H9 (cell line): ENCODE results near the gene ALOX5AP. TPM values are rescaled to one million over a fixed set of nuclear protein-coding genes. Genes with fewer than 3 reads are reported as not detected.

ENCODE experiments used
- DNase-seq: peaks from one replicate; pipeline ENCODE4 v3.0.0-alpha.2; 2017
- H2AFZ ChIP-seq: one replicate; pipeline ENCODE4 v1.6.1; 2013; ENCODE audit warnings: mild to moderate bottlenecking, low read length, control low read depth, moderate library complexity
- H2AK5ac ChIP-seq: 2 replicates; pipeline ENCODE4 v1.6.1; 2013; ENCODE audit warnings: low read length, control low read depth, mixed read lengths; ENCODE audit not compliant: insufficient read length
- H2BK120ac ChIP-seq: one replicate; pipeline ENCODE4 v1.6.1; 2013; ENCODE audit warnings: low read depth, mild to moderate bottlenecking, low read length, control low read depth, inconsistent platforms; ENCODE audit not compliant: poor library complexity, severe bottlenecking
- H2BK12ac ChIP-seq: 2 replicates; pipeline ENCODE4 v1.6.1; 2013; ENCODE audit warnings: low read length, control low read depth, mixed read lengths, low read depth; ENCODE audit not compliant: insufficient read length
- H2BK15ac ChIP-seq: 2 replicates; pipeline ENCODE4 v1.6.1; 2013; ENCODE audit warnings: low read depth, low read length, control low read depth
- H2BK20ac ChIP-seq: one replicate; pipeline ENCODE4 v1.6.1; 2013; ENCODE audit warnings: low read depth, mild to moderate bottlenecking, low read length, control low read depth, inconsistent platforms; ENCODE audit not compliant: poor library complexity, severe bottlenecking
- H2BK5ac ChIP-seq: 2 replicates; pipeline ENCODE4 v1.6.1; 2013; ENCODE audit warnings: low read length, control low read depth, mixed read lengths; ENCODE audit not compliant: insufficient read length
- H3K14ac ChIP-seq: 2 replicates; pipeline ENCODE4 v1.6.1; 2013; ENCODE audit warnings: low read length, control low read depth; ENCODE audit not compliant: insufficient read depth
- H3K18ac ChIP-seq: 2 replicates; pipeline ENCODE4 v1.6.1; 2013; ENCODE audit warnings: low read depth, mild to moderate bottlenecking, mixed read lengths, low read length, control low read depth; ENCODE audit not compliant: insufficient read length
- H3K23ac ChIP-seq: 2 replicates; pipeline ENCODE4 v1.6.1; 2013; ENCODE audit warnings: low read length, control low read depth, mixed read lengths, low read depth; ENCODE audit not compliant: insufficient read length
- H3K23me2 ChIP-seq: 2 replicates; pipeline ENCODE4 v1.6.1; 2013; ENCODE audit warnings: low read depth, mild to moderate bottlenecking, mixed read lengths, low read length, control low read depth; ENCODE audit not compliant: insufficient read length, poor library complexity, severe bottlenecking
- H3K27ac ChIP-seq: 2 replicates; pipeline ENCODE4 v1.5.1; 2013; ENCODE audit warnings: low read length, control low read depth, mixed read lengths, low read depth; ENCODE audit not compliant: insufficient read length
- H3K27me3 ChIP-seq: 2 replicates; pipeline ENCODE4 v1.6.1; 2013; ENCODE audit warnings: low read length, control low read depth, inconsistent platforms; ENCODE audit not compliant: insufficient read depth
- H3K4ac ChIP-seq: 2 replicates; pipeline ENCODE4 v1.6.1; 2013; ENCODE audit warnings: low read depth, mild to moderate bottlenecking, control low read depth, inconsistent platforms, low read length, moderate library complexity
- H3K4me1 ChIP-seq: 2 replicates; pipeline ENCODE4 v1.6.1; 2013; ENCODE audit warnings: low read length, control low read depth, inconsistent platforms; ENCODE audit not compliant: insufficient read depth
- H3K4me2 ChIP-seq: 2 replicates; pipeline ENCODE4 v1.6.1; 2013; ENCODE audit warnings: low read length, control low read depth, mixed read lengths; ENCODE audit not compliant: insufficient read length, insufficient read depth
- H3K56ac ChIP-seq: 2 replicates; pipeline ENCODE4 v1.6.1; 2013; ENCODE audit warnings: low read depth, mild to moderate bottlenecking, mixed read lengths, low read length, control low read depth; ENCODE audit not compliant: insufficient read length
- H3K79me1 ChIP-seq: 2 replicates; pipeline ENCODE4 v1.6.1; 2013; ENCODE audit warnings: low read depth, mild to moderate bottlenecking, moderate library complexity, low read length, control low read depth, inconsistent platforms; ENCODE audit not compliant: insufficient read depth, poor library complexity, severe bottlenecking
- H3K79me2 ChIP-seq: 2 replicates; pipeline ENCODE4 v1.6.1; 2013; ENCODE audit warnings: low read length, control low read depth, inconsistent platforms; ENCODE audit not compliant: insufficient read depth
- H3K9ac ChIP-seq: 2 replicates; pipeline ENCODE4 v1.6.1; 2013; ENCODE audit warnings: low read length, control low read depth, mixed read lengths; ENCODE audit not compliant: insufficient read length; ENCODE audit errors: extremely low read depth
- H3K9me3 ChIP-seq: one replicate; pipeline ENCODE4 v1.6.1; 2013; ENCODE audit warnings: low read depth, low read length, inconsistent platforms; ENCODE audit not compliant: control insufficient read depth
- H3T11ph ChIP-seq: one replicate; pipeline ENCODE4 v1.6.1; 2013; ENCODE audit warnings: mild to moderate bottlenecking, low read length, control low read depth, inconsistent platforms
- H4K20me1 ChIP-seq: one replicate; pipeline ENCODE4 v1.6.1; 2013; ENCODE audit not compliant: control insufficient read depth, insufficient read length, insufficient read depth
- H4K5ac ChIP-seq: 2 replicates; pipeline ENCODE4 v1.6.1; 2013; ENCODE audit warnings: low read depth, mild to moderate bottlenecking, mixed read lengths, low read length, control low read depth; ENCODE audit not compliant: insufficient read length
- H4K8ac ChIP-seq: replicated peaks from 2 replicates; pipeline ENCODE4 v1.6.1; 2013; ENCODE audit warnings: low read length, control low read depth, mixed read lengths, low read depth; ENCODE audit not compliant: insufficient read length
- H4K91ac ChIP-seq: 2 replicates; pipeline ENCODE4 v1.6.1; 2013; ENCODE audit warnings: low read depth, mild to moderate bottlenecking, moderate library complexity, mixed read lengths, low read length, control low read depth; ENCODE audit not compliant: insufficient read length
- H3K27ac Mint-ChIP-seq, 3 experiments: 2 replicates in 2 of 3; 3 replicates in 1 of 3; pipeline ENCODE4 v1.8.0; 2020 to 2021; ENCODE audit warnings: mixed read lengths in 3 of 3, mild to moderate bottlenecking in 1 of 3, moderate library complexity in 1 of 3
- H3K27me3 Mint-ChIP-seq: 2 replicates; pipeline ENCODE4 v1.8.0; 2021; ENCODE audit warnings: low read depth, mild to moderate bottlenecking, moderate library complexity, mixed read lengths
- H3K36me3 Mint-ChIP-seq, 3 experiments: 2 replicates in 2 of 3; 3 replicates in 1 of 3; pipeline ENCODE4 v1.8.0; 2020 to 2021; ENCODE audit warnings: low read depth in 3 of 3, mixed read lengths in 3 of 3; ENCODE audit not compliant: insufficient read depth in 1 of 3
- H3K4me1 Mint-ChIP-seq, 2 experiments: 2 replicates each; pipeline ENCODE4 v1.8.0; 2020; ENCODE audit warnings: mixed read lengths in 2 of 2
- H3K4me3 Mint-ChIP-seq, 2 experiments: 2 replicates in 1 of 2; 3 replicates in 1 of 2; pipeline ENCODE4 v1.8.0; 2020 to 2021; ENCODE audit warnings: mild to moderate bottlenecking in 2 of 2, mixed read lengths in 2 of 2, moderate library complexity in 1 of 2
- H3K9me3 Mint-ChIP-seq, 2 experiments: 2 replicates in 1 of 2; 3 replicates in 1 of 2; pipeline ENCODE4 v1.8.0; 2020; ENCODE audit warnings: mild to moderate bottlenecking in 2 of 2, mixed read lengths in 2 of 2, moderate library complexity in 1 of 2
- WGBS: extraction: QIAGEN DNeasy Blood & Tissue Kit; methylation state at CpG from one replicate; pipeline ENCODE4 v1.1.7; 2013; ENCODE audit warnings: missing lambda C conversion rate, low lambda C conversion rate, mixed read lengths; ENCODE audit not compliant: insufficient read length; ENCODE audit errors: extremely low coverage; 5-methylcytosine and 5-hydroxymethylcytosine counted together
- total RNA-seq: library from RNA; stranded (reverse); gene quantifications from 2 replicates; pipeline ENCODE4 v1.2.1, GENCODE V29; 2021
- TF ChIP-seq, protein P1 (sequence below): fragments of 200-600 bp; sonication (generic); conservative IDR thresholded peaks from 3 replicates; pipeline ENCODE4 v1.8.0; 2021; ENCODE audit warnings: antibody characterized with exemption, mild to moderate bottlenecking

The ALOX5AP gene
- total RNA-seq, 1 experiment from 2014 or later, result not detected

DNA sequence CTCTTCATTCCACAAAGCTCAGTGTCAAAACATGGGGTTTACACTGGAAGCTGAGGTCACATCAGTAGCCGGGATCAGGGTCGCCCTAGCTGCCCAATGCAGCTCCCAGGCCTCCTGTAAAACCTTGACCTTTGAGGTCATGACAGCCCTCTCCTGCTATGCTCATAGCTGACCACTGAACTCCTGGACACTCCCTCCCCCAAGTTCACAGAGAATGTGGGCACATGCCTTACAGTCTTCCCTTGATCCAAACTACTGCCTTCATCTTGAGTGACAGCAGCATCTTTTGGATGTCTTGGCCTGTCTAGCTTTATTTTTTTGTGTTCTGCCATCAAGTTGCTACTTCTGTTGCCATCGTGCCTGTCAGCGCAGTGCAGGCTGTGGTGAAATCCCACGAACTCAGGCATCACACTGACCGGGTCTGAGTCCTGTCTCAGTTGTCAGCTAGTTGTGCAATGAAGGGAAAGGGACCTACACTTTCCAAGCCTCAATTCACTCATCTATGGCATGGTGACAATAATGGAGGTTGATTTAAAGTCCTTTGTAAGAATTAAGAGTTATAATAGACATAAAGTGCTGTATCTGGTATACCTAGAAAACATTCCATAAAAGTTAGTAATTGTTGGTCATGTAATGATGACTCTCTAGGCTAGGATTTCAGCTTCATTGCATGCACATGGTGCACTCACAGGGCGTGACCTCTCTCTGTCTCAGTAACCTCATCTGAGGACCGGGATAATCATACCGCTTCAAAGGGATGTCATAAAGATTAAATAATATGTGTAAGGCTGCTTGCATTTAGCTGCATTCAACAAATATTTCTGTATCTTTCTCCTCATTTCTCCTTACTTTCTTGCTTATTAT, 16.4 kb upstream of the ALOX5AP start:
- WGBS, result no CpG with 5 or more reads among the region's 9 CpGs
- Histone ChIP-seq H2BK120ac (no peak overlapping the region), H2AK5ac (no peak overlapping the region), H3K56ac (no peak overlapping the region), H2BK12ac (no peak overlapping the region), H3K23ac (no peak overlapping the region), H3K9me3 (no peaks in the 10 kb centered on the region), H4K91ac (no peak overlapping the region), H4K20me1 (no peaks in the 10 kb centered on the region), H2BK15ac (no peak overlapping the region), H3K79me2 (no peaks in the 10 kb centered on the region), H4K8ac (no peak overlapping the region), H3K79me1 (no peaks in the 10 kb centered on the region), H3K18ac (no peak overlapping the region), H2BK5ac (no peak overlapping the region), H3K27ac (no peak overlapping the region), H3K23me2 (no peaks in the 10 kb centered on the region), H3K9ac (no peak overlapping the region), H3K14ac (no peak overlapping the region), H3T11ph (no peak overlapping the region), H4K5ac (no peak overlapping the region), H3K4ac (no peak overlapping the region), H3K4me1 (no peaks in the 10 kb centered on the region), H3K4me2 (no peak overlapping the region), H2AFZ (no peak overlapping the region), H2BK20ac (no peak overlapping the region), H3K27me3 (no peaks in the 10 kb centered on the region)
- Mint-ChIP-seq H3K36me3 (no peaks in the 10 kb centered on the region), H3K4me3 (no peak overlapping the region), H3K9me3 (no peaks in the 10 kb centered on the region), H3K27me3 (no peaks in the 10 kb centered on the region), H3K4me1 (no peaks in the 10 kb centered on the region), H3K27ac (no peak overlapping the region)
- TF ChIP-seq, protein P1, sequence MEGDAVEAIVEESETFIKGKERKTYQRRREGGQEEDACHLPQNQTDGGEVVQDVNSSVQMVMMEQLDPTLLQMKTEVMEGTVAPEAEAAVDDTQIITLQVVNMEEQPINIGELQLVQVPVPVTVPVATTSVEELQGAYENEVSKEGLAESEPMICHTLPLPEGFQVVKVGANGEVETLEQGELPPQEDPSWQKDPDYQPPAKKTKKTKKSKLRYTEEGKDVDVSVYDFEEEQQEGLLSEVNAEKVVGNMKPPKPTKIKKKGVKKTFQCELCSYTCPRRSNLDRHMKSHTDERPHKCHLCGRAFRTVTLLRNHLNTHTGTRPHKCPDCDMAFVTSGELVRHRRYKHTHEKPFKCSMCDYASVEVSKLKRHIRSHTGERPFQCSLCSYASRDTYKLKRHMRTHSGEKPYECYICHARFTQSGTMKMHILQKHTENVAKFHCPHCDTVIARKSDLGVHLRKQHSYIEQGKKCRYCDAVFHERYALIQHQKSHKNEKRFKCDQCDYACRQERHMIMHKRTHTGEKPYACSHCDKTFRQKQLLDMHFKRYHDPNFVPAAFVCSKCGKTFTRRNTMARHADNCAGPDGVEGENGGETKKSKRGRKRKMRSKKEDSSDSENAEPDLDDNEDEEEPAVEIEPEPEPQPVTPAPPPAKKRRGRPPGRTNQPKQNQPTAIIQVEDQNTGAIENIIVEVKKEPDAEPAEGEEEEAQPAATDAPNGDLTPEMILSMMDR, result no peak
- DNase-seq, result no peak
